ENCODE results near the gene ATG4D.

- TF ChIP-seq CTCF (IDR thresholded peaks at IDR 0.05) (no peak), POLR2A (IDR thresholded peaks at IDR 0.05) (no peak)
Measured at GRCh38 chr19:10593820-10594637, 50.3 kb downstream of the ATG4D start.
